Esophagus squamous epithelium (tissue), 5 donors: ENCODE measurements around the gene CROT. TPM values are rescaled to one million over a fixed set of nuclear protein-coding genes. Genes with fewer than 3 reads are reported as not detected.
A peak's percentile ranks its signal among the peaks of the same experiment; 100 is the strongest.

Source experiments
- DNase-seq: peaks from one replicate; lab custom pipeline; 2025; lab: John Stamatoyannopoulos, UW
- H3K27ac ChIP-seq, 4 donors: fragments of 200-600 bp; sonication (generic); one replicate each; pipeline ENCODE4 v1.5.1; 2016 to 2019; ENCODE audit warnings: mild to moderate bottlenecking in 1 of 4
- H3K27me3 ChIP-seq, 4 donors: fragments of 200-600 bp; sonication (generic); 1 replicate in 3 of 4; 2 replicates in 1 of 4; pipeline versions ENCODE4 v1.5.1 to v1.6.0; 2017 to 2021; ENCODE audit warnings: antibody characterized with exemption in 1 of 4
- H3K36me3 ChIP-seq, 3 donors: fragments of 200-600 bp; sonication (generic); one replicate each; pipeline ENCODE4 v1.5.1; 2016 to 2019
- H3K4me1 ChIP-seq, 3 donors: fragments of 200-600 bp; sonication (generic); one replicate each; pipeline ENCODE4 v1.5.1; 2017 to 2019
- H3K4me3 ChIP-seq, 4 donors: fragments of 200-600 bp; sonication (generic); 1 replicate in 3 of 4; 2 replicates in 1 of 4; pipeline ENCODE4 v1.5.1; 2016 to 2019; ENCODE audit warnings: mild to moderate bottlenecking in 2 of 4, moderate library complexity in 1 of 4
- H3K9me3 ChIP-seq, 3 donors: fragments of 200-600 bp; sonication (generic); one replicate each; pipeline ENCODE4 v1.5.1; 2016 to 2019
- CTCF ChIP-seq, 6 experiments: fragments of 450-650 bp in 4 of 6; fragments of 200-600 bp in 2 of 6; sonication (generic) in 2 of 6; IDR thresholded peaks; one replicate each; pipeline ENCODE4 v1.5.1; 2016 to 2019; ENCODE audit warnings: antibody characterized with exemption in 6 of 6, mild to moderate bottlenecking in 4 of 6, moderate library complexity in 4 of 6
- POLR2A ChIP-seq, 4 donors: fragments of 450-650 bp; IDR thresholded peaks; one replicate each; pipeline ENCODE4 v1.6.1; 2017; ENCODE audit warnings: antibody characterized with exemption in 4 of 4, mild to moderate bottlenecking in 4 of 4, moderate library complexity in 3 of 4
- WGBS, 2 donors: methylation state at CpG; one replicate each; pipeline ENCODE4 v1.1.5; 2018; 5-methylcytosine and 5-hydroxymethylcytosine counted together
- intact Hi-C: fragments of 100-400 bp; cut with DNase I; formaldehyde crosslinking; loops from one replicate; pipeline ENCODE4 v1.15.0; 2022
- total RNA-seq, 4 donors: library from RNA; depleted of rRNA; stranded (reverse); fragments of >200 nt; gene quantifications; one replicate each; pipeline ENCODE4 v1.1.0, GENCODE V29; 2016
- donor health status: DM: yes; HTN: yes; CAD: no.

CROT gene
- 10 to 100 TPM; 34.5 to 42.2 (median 36.1) TPM for total RNA-seq

- 0% methylated on average over 14 of the region's 53 CpGs; no CpG with 5 or more reads in 1 of the 2 donors for WGBS, 2 donors
- intact Hi-C loops = no loop called here
- H3K9me3 ChIP-seq = no peaks in the 10 kb centered on the region
- peak in 3 of 4 donors; percentile 43 to 78 (median 44) for TF ChIP-seq POLR2A (IDR thresholded peaks at IDR 0.05)
- peak in 2 of 6 experiments; percentile 12 to 13 for TF ChIP-seq CTCF (IDR thresholded peaks at IDR 0.05)
- H3K4me3 ChIP-seq = peak within 1 kb of the TSS; percentile 45 to 82 (median 74)
- peak; percentile 78 for DNase-seq
- peaks cover 4 to 33% (median 10%) of the 10 kb centered on the region in 3 donors for H3K36me3 ChIP-seq
- H3K27ac ChIP-seq = peak within 1 kb of the TSS; percentile 83 to 94 (median 93)
- H3K4me1 ChIP-seq = peaks cover 10 to 67% (median 23%) of the 10 kb centered on the region in 3 donors
- H3K27me3 ChIP-seq = no peaks in the 10 kb centered on the region
These were observed at the start of gene CROT for GRCh38 chr7:87345166-87345927. Gene CROT, plus strand, starts transcription at chr7:87345664. Its CDS starts 3,405 bp downstream, at chr7:87349069.

GRCh38 chr7:87300756-87301155 is 44.7 kb upstream of the CROT start:
- H3K27me3 ChIP-seq = no peaks in the 10 kb centered on the region

GRCh38 chr7:87310790-87311419 is 34.6 kb upstream of the CROT start:
- WGBS, 2 donors = 75 to 77% methylated on average over 4 of the region's 4 CpGs
- DNase-seq = no peak
- intact Hi-C loops = no loop called here
- Histone ChIP-seq H3K36me3 (no peaks in the 10 kb centered on the region), H3K4me3 (no peak overlapping the region), H3K27me3 (no peaks in the 10 kb centered on the region), H3K9me3 (no peaks in the 10 kb centered on the region), H3K4me1 (peaks cover 0 to 11% (median 3%) of the 10 kb centered on the region in 3 donors), H3K27ac (no peak overlapping the region)
- TF ChIP-seq CTCF (IDR thresholded peaks at IDR 0.05) = no peak
- no peak for TF ChIP-seq POLR2A (IDR thresholded peaks at IDR 0.05)

More at GRCh38 chr7:87300756-87301155, 44.7 kb upstream of the CROT start:
- Histone ChIP-seq H3K4me1 (no peaks in the 10 kb centered on the region), H3K9me3 (peaks cover 0 to 9% (median 0%) of the 10 kb centered on the region in 3 donors), H3K4me3 (no peak overlapping the region), H3K36me3 (no peaks in the 10 kb centered on the region), H3K27ac (no peak overlapping the region)
- DNase-seq = no peak
- no peak for TF ChIP-seq CTCF (IDR thresholded peaks at IDR 0.05)
- no peak for TF ChIP-seq POLR2A (IDR thresholded peaks at IDR 0.05)
- intact Hi-C loops = no loop called here

- Histone ChIP-seq H3K27me3 (no peaks in the 10 kb centered on the region), H3K36me3 (no peaks in the 10 kb centered on the region), H3K4me1 (peaks cover 0 to 25% (median 9%) of the 10 kb centered on the region in 3 donors), H3K27ac (no peak overlapping the region), H3K4me3 (no peak overlapping the region), H3K9me3 (no peaks in the 10 kb centered on the region)
- TF ChIP-seq CTCF (IDR thresholded peaks at IDR 0.05) = peak; percentile 95 to 99 (median 96)
- no peak for TF ChIP-seq POLR2A (IDR thresholded peaks at IDR 0.05)
- WGBS, 2 donors = 18 to 25% methylated on average over 2 of the region's 2 CpGs
- DNase-seq = no peak
- intact Hi-C loops = loop anchor here (2.0 kb wide), 1 partner anchor 104 kb away; no protein-coding TSS in a partner anchor
These were observed 33.1 kb upstream of the CROT start for GRCh38 chr7:87312215-87312865.
